Neural progenitor cell (in vitro differentiated cells): ENCODE data around the gene AUTS2. TPM values are rescaled to one million over a fixed set of nuclear protein-coding genes. Genes with fewer than 3 reads are reported as not detected.
A peak's percentile ranks its signal among the peaks of the same experiment; 100 is the strongest.

Source experiments
- DNase-seq: peaks from one replicate; pipeline ENCODE4 v3.0.0-alpha.2; 2016; ENCODE audit warnings: low spot score
- H2AFZ ChIP-seq: fragments of 200-600 bp; sonication (generic); replicated peaks from 2 replicates; pipeline ENCODE4 v1.6.1; 2016; ENCODE audit warnings: antibody characterized with exemption
- H3F3A ChIP-seq: fragments of 200-600 bp; sonication (generic); 2 replicates; pipeline ENCODE4 v1.6.1; 2016; ENCODE audit warnings: antibody characterized with exemption, low read depth
- H3K27ac ChIP-seq: fragments of 200-600 bp; sonication (generic); 2 replicates; pipeline ENCODE4 v1.5.1; 2016; ENCODE audit warnings: mild to moderate bottlenecking
- H3K27me3 ChIP-seq: fragments of 200-600 bp; sonication (generic); 2 replicates; pipeline ENCODE4 v1.6.1; 2016; ENCODE audit warnings: mild to moderate bottlenecking, moderate library complexity
- H3K36me3 ChIP-seq: fragments of 200-600 bp; sonication (generic); 2 replicates; pipeline ENCODE4 v1.5.1; 2016
- H3K4me1 ChIP-seq: fragments of 200-600 bp; sonication (generic); 2 replicates; pipeline ENCODE4 v1.6.1; 2016; ENCODE audit warnings: mixed run types
- H3K4me2 ChIP-seq: fragments of 200-600 bp; sonication (generic); 2 replicates; pipeline ENCODE4 v1.6.1; 2016
- H3K4me3 ChIP-seq: fragments of 200-600 bp; sonication (generic); 2 replicates; pipeline ENCODE4 v1.5.1; 2016
- H3K79me2 ChIP-seq: fragments of 200-600 bp; sonication (generic); 2 replicates; pipeline ENCODE4 v1.6.1; 2016; ENCODE audit warnings: low read depth
- H3K9ac ChIP-seq: fragments of 200-600 bp; sonication (generic); 2 replicates; pipeline ENCODE4 v1.6.1; 2016
- H3K9me3 ChIP-seq: fragments of 200-600 bp; sonication (generic); 2 replicates; pipeline ENCODE4 v1.5.1; 2016; ENCODE audit warnings: low read depth
- H4K20me1 ChIP-seq: fragments of 200-600 bp; sonication (generic); 2 replicates; pipeline ENCODE4 v1.6.1; 2016; ENCODE audit warnings: low read depth
- H3K27ac Mint-ChIP-seq: 3 replicates; pipeline ENCODE4 v1.8.0; 2021; ENCODE audit warnings: mixed read lengths
- H3K27me3 Mint-ChIP-seq: 2 replicates; pipeline ENCODE4 v1.8.0; 2022; ENCODE audit warnings: low read depth, mild to moderate bottlenecking, inconsistent platforms, moderate library complexity, mixed read lengths; ENCODE audit not compliant: insufficient read depth
- H3K36me3 Mint-ChIP-seq: 3 replicates; pipeline ENCODE4 v1.8.0; 2021; ENCODE audit warnings: mixed read lengths
- H3K4me1 Mint-ChIP-seq: 3 replicates; pipeline ENCODE4 v1.8.0; 2021; ENCODE audit warnings: mixed read lengths
- H3K4me3 Mint-ChIP-seq: 3 replicates; pipeline ENCODE4 v1.8.0; 2021; ENCODE audit warnings: mild to moderate bottlenecking, moderate library complexity, mixed read lengths
- H3K9me3 Mint-ChIP-seq: 3 replicates; pipeline ENCODE4 v1.8.0; 2020; ENCODE audit warnings: mixed read lengths
- CTCF ChIP-seq: fragments of 200-600 bp; sonication (generic); IDR thresholded peaks from 2 replicates; pipeline ENCODE4 v1.5.1; 2017; ENCODE audit warnings: antibody characterized with exemption, mild to moderate bottlenecking
- EZH2 ChIP-seq: fragments of 200-600 bp; sonication (generic); IDR thresholded peaks from 2 replicates; pipeline ENCODE4 v1.6.1; 2017; ENCODE audit warnings: antibody characterized with exemption, mild to moderate bottlenecking, moderate library complexity
- EZH2phosphoT487 ChIP-seq: fragments of 200-600 bp; sonication (generic); IDR thresholded peaks from 2 replicates; pipeline ENCODE4 v1.6.1; 2017; ENCODE audit warnings: antibody characterized with exemption
- total RNA-seq: library from RNA; depleted of rRNA; stranded (reverse); fragments of >200 nt; gene quantifications from 2 replicates; pipeline ENCODE4 v1.2.3, GENCODE V29; 2015; ENCODE audit warnings: low replicate concordance

AUTS2 gene
- total RNA-seq, 1 donor from 2014 or later, result 50.0 TPM

GRCh38 chr7:70132852-70133690 lies 534.8 kb downstream of the AUTS2 start:
- H3K4me2 ChIP-seq, result peak overlapping the region; percentile 6
- no peak overlapping the region for H3K27ac ChIP-seq
- no peak overlapping the region for H2AFZ ChIP-seq
- no peak overlapping the region for H3K27ac Mint-ChIP-seq
- H3K4me1 ChIP-seq, result peaks cover 13% of the 10 kb centered on the region
- H3K36me3 Mint-ChIP-seq, result peaks cover 3% of the 10 kb centered on the region
- TF ChIP-seq CTCF (no peak), EZH2 (no peak), EZH2phosphoT487 (no peak)
- no peaks in the 10 kb centered on the region for H3K79me2 ChIP-seq
- no peak for DNase-seq
- H3K4me3 Mint-ChIP-seq, result no peak overlapping the region
- H3K9me3 ChIP-seq, result no peaks in the 10 kb centered on the region
- no peak overlapping the region for H3K4me3 ChIP-seq
- H3K9me3 Mint-ChIP-seq, result no peaks in the 10 kb centered on the region
- no peaks in the 10 kb centered on the region for H3K27me3 ChIP-seq
- no peaks in the 10 kb centered on the region for H3K36me3 ChIP-seq
- H3K27me3 Mint-ChIP-seq, result peaks cover 4% of the 10 kb centered on the region
- H3K9ac ChIP-seq, result no peak overlapping the region
- no peaks in the 10 kb centered on the region for H3F3A ChIP-seq
- peaks cover 30% of the 10 kb centered on the region for H3K4me1 Mint-ChIP-seq
- H4K20me1 ChIP-seq, result no peaks in the 10 kb centered on the region

GRCh38 chr7:70134029-70134770 lies 535.9 kb downstream of the AUTS2 start:
- H3K9ac ChIP-seq, result no peak overlapping the region
- peaks cover 13% of the 10 kb centered on the region for H3K4me1 ChIP-seq
- Mint-ChIP-seq H3K4me3 (no peak overlapping the region), H3K9me3 (no peaks in the 10 kb centered on the region), H3K36me3 (peaks cover 2% of the 10 kb centered on the region), H3K4me1 (peaks cover 30% of the 10 kb centered on the region), H3K27ac (no peak overlapping the region), H3K27me3 (peaks cover 4% of the 10 kb centered on the region)
- no peaks in the 10 kb centered on the region for H3K9me3 ChIP-seq
- no peaks in the 10 kb centered on the region for H3K79me2 ChIP-seq
- peak overlapping the region; percentile 6 for H3K4me2 ChIP-seq
- no peaks in the 10 kb centered on the region for H3K27me3 ChIP-seq
- H3K27ac ChIP-seq, result no peak overlapping the region
- H3F3A ChIP-seq, result no peaks in the 10 kb centered on the region
- no peaks in the 10 kb centered on the region for H4K20me1 ChIP-seq
- no peak for DNase-seq
- no peaks in the 10 kb centered on the region for H3K36me3 ChIP-seq
- TF ChIP-seq EZH2phosphoT487 (no peak), EZH2 (no peak), CTCF (no peak)
- H2AFZ ChIP-seq, result no peak overlapping the region
- H3K4me3 ChIP-seq, result no peak overlapping the region

- Histone ChIP-seq H3F3A (no peaks in the 10 kb centered on the region), H3K4me3 (no peak overlapping the region), H3K4me2 (no peak overlapping the region), H3K27me3 (no peaks in the 10 kb centered on the region), H3K36me3 (no peaks in the 10 kb centered on the region), H3K9me3 (no peaks in the 10 kb centered on the region), H2AFZ (no peak overlapping the region), H3K4me1 (peaks cover 13% of the 10 kb centered on the region), H3K27ac (no peak overlapping the region), H4K20me1 (no peaks in the 10 kb centered on the region), H3K9ac (no peak overlapping the region), H3K79me2 (no peaks in the 10 kb centered on the region)
- Mint-ChIP-seq H3K4me3 (no peak overlapping the region), H3K36me3 (peaks cover 2% of the 10 kb centered on the region), H3K9me3 (no peaks in the 10 kb centered on the region), H3K4me1 (peaks cover 25% of the 10 kb centered on the region), H3K27me3 (peaks cover 4% of the 10 kb centered on the region), H3K27ac (no peak overlapping the region)
- DNase-seq, result no peak
- TF ChIP-seq EZH2phosphoT487 (no peak), EZH2 (no peak), CTCF (no peak)
Measured at GRCh38 chr7:70135656-70136055, 537.4 kb downstream of the AUTS2 start.
